Measurements from ENCODE around the gene CDR2.

GRCh38 chr16:22400900-22401299, 26.5 kb upstream of the CDR2 start:
- no peak for TF ChIP-seq EZH2 (IDR thresholded peaks at IDR 0.05; ENCODE audit: insufficient read depth, low read length)
- TF ChIP-seq, protein P1, sequence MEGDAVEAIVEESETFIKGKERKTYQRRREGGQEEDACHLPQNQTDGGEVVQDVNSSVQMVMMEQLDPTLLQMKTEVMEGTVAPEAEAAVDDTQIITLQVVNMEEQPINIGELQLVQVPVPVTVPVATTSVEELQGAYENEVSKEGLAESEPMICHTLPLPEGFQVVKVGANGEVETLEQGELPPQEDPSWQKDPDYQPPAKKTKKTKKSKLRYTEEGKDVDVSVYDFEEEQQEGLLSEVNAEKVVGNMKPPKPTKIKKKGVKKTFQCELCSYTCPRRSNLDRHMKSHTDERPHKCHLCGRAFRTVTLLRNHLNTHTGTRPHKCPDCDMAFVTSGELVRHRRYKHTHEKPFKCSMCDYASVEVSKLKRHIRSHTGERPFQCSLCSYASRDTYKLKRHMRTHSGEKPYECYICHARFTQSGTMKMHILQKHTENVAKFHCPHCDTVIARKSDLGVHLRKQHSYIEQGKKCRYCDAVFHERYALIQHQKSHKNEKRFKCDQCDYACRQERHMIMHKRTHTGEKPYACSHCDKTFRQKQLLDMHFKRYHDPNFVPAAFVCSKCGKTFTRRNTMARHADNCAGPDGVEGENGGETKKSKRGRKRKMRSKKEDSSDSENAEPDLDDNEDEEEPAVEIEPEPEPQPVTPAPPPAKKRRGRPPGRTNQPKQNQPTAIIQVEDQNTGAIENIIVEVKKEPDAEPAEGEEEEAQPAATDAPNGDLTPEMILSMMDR (IDR thresholded peaks at IDR 0.05; ENCODE audit: insufficient read depth, low read depth, low read length), result no peak

All from astrocyte (in vitro differentiated cells and primary cell).